NCI-H1105 treated with DMSO at 0.1 percent for 48 hours (cell line): ENCODE measurements around the gene FBLN2.

Experiments
- DNase-seq: peaks from one replicate; lab custom pipeline; 2025; lab: John Stamatoyannopoulos, UW

FBLN2 gene

DNA sequence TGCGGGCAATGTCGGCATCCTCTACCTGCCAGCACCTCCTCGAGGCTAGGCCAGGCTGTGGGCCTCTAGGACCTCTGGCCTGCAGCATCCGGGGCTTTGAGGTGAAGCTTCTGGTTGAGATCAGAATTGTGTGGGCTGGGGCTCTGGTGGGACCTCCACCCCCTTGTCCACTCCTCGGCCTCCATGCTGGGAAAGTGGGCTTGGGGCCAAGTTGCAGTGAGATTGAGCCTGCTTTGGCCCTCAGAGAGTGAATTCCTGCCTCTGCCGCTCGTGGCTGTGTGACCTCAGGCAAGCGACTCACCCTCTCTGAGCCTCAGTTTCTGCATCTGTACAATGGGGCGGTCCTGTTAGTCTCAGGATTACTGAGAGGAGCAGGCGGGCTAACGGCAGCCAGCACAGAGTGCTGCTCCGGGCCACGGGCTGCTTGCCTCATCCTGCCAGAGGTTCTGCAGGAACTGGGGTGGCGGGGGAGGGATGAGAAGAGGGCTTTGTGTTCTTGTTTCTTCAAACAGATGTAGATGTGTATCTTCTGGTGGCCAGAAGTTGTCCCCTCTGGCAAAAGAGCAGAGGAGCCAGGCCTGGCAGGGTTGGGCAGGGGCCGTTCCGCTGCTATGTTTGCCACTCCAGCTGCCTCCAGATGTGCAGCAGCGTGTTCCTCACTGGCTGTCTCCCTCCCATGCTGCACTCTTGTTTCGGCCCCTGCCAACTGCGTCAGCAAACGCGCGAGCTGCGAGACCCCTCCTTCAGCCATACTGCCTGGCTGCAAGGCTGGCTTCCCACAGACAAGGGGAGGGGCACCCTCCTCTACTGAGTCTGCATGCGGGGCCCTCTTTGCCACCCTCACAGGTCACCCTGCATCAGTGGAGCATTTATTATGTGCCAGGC, 33.7 kb downstream of the FBLN2 start:
- no peak for DNase-seq

GRCh38 chr3:13583251-13584180, 34.6 kb downstream of the FBLN2 start:
- DNase-seq: no peak

- DNase-seq: no peak
These were observed 35.5 kb downstream of the FBLN2 start for GRCh38 chr3:13584427-13584891.

DNA sequence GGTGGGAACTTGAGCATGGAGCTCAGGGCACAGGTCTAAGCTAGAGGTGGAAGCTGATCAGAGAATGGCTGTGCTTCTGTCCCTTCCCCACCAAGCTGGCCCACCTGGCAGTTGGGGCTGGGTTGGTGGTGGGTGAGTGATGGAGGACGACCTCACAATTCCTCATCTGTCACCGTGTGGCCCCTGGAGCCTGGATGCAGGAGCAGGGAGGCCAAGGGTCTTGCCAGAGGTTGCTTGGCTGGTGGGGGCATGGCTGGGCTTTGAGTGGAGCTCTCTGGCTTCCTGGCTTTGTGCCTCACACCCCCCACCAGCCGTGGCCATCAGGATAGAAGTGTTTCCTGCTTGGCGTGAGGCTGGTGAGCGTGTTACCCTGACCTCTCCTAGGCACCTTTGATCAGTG, 36.0 kb downstream of the FBLN2 start:
- DNase-seq: no peak

- no peak for DNase-seq
These were observed 38.5 kb downstream of the FBLN2 start for GRCh38 chr3:13587442-13587841.

GRCh38 chr3:13588221-13588701, 39.3 kb downstream of the FBLN2 start:
- DNase-seq: no peak

DNA sequence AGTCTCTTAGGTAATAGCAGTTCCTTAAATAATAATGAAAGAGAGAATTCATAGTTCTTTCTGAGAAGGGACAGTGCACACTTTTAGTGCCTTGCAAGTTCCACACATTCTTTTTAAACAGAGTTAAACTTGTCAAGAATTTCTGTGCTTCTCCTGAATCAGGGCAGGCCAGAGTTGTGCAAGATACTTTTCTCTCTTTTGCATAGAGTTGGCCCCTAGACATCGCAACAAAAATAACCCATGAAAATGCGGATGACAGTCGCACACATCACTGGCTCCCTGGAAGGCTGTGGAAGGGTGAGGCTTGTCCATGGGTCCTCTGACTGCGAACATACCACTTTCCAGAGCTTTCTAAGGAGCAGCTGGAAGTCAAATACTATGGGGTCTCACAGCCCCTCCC, 40.1 kb downstream of the FBLN2 start:
- DNase-seq: no peak

DNA sequence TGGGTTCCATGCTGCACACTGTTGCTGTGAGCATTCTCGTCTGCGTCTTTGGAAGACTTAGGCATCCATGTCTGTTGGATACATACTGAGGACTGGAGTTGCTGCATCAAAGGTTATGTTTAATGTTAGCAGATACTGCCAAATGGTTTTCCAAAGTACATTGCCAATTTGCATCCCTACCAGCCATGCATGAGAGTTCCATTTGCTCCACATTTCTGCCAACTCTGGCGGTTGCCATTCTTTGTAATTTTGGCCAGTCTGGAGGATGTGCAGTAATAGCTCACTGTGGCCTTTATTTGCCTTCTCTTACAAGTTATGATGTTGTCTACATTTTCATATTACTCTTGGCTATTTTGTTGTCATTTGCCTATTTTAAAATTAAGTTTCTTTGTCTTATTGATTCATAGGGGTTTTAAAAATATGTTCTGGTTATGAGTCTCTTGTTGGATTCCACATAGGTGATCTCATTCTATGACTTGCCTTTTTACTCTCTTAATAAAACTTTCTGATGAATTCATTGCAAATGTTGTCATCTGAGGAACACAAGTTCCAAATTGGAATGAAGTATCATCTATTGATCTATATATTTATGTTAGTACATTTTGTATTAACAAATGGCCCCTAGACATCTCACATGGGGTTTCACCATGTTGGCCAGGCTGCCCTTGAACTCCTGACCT, 42.1 kb downstream of the FBLN2 start:
- no peak for DNase-seq

GRCh38 chr3:13593615-13594014, 44.7 kb downstream of the FBLN2 start:
- DNase-seq: no peak

- DNase-seq: no peak
These were observed 45.2 kb downstream of the FBLN2 start for GRCh38 chr3:13594146-13594545.

GRCh38 chr3:13594991-13595421, 46.1 kb downstream of the FBLN2 start:
- DNase-seq: no peak

- DNase-seq: no peak
These were observed 46.6 kb downstream of the FBLN2 start for GRCh38 chr3:13595485-13595884.

DNA sequence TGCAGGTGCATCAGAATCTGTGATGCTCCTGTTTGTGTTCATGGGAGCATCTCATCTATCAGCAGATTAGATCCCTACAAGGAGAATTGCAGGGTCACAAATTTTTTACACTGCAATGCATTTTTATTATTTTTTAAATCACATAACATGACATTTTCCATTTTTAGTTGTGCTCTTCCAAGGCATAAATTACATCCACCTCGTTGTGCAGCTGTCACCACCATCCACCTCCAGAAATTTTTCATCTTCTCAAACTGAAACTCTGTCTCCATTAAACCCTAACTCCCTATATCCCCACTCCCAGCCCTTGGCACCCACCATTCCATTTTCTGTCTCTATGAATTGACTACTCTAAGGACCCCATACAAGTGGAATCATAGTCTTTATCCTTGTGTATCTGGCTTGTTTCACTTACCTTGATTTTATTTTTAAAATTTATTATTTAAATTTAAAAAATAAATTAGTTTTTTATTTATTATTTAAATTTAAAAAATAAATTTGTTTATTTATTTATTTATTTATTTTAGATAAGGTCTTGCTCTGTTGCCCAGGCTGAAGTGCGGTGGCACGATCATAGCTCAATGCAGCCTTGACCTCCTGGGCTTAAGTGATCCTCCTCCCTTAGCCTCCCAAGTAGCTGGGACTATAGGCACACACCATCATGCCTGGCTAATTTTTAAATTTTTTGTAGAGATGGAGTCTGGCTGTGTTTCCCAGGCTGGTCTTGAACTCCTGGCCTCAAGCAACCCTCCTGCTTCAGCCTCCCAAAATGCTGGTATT, 47.7 kb downstream of the FBLN2 start:
- no peak for DNase-seq

- DNase-seq: no peak
These were observed 48.7 kb downstream of the FBLN2 start for GRCh38 chr3:13597661-13598060.

- DNase-seq: no peak
These were observed 49.3 kb downstream of the FBLN2 start for GRCh38 chr3:13598201-13598600.

DNA sequence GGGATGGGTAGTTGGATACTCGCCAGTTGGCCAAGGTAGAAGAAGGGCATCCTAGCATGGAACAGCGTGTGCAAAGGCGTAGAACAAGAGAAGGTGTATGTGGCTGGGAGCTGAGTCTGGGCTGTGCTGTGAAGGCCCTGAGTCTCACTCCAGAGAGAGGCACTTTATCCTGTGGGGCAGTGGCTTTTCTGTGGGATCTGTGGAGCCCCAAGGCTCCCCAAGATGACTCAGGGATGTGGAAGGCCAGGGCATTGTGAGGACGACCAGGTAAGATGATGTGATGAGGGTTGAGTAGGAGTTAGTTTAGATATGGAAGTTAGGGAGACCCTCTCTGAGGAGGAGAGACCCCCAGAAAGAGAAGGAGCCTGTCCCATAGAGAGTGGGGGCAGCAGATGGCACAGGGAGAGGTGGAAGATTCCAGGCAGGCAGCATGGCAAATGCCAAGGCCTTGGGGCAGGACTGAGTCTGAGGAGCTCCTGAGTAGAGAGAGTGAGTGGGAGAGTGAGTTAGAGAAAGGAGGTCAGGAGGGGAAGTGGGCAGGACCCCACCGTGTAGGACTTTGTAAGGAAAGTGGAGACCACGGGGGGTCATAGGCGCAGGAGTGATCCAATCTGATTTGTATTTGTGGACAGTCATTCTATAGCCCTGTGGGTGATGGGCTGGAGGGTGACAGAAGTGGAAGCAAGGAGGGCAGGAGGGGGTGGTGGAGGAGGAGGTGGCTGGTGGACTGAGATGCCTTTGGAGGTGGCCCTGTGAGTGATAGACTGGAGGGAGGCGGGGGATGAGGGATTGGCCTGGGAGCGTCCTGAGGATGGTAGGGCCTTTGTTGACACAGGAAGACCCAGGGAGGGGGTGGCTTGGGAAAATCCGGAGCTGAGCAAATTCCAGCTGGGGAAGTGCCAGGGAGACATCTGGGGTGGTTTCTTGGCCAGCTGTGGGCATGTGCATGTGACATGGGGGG, 50.3 kb downstream of the FBLN2 start:
- no peak for DNase-seq

DNA sequence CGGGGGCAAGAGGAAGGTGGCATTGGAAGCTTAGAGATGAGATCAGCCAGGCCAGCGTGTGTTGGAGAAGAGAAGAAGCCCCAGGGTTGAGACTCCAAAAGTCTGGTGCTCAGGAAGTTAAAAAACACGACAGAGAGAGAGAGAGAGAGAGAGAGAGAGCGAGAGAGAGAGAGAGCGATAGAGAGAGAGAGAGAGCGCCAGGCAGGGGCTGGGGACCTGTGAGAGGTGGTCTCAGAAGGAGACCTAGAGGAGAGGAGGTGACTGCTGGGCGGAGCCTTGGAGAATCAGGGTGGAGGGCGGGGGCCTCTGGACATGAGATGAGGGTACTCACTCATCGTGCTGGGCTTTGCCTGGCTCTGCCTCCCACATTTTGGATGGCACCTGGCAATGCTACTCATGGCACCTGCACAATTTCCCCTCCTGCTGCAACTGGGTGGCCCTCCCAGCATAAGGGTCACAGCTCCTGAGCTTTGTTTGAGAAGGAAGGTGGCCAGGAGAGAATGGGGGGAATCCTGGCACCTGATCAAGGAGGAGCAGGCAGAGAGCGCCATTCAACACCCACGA, 51.0 kb downstream of the FBLN2 start:
- no peak for DNase-seq

GRCh38 chr3:13600950-13601691, 52.2 kb downstream of the FBLN2 start:
- DNase-seq: no peak

GRCh38 chr3:13601692-13602080, 52.8 kb downstream of the FBLN2 start:
- no peak for DNase-seq
